Stimulated activated CD4-positive, alpha-beta T cell treated with anti-CD3 and anti-CD28 coated beads, Interleukin-4, amount 100 ng/mL, for 1 hour (primary cell): Measurements from ENCODE around the gene MSX1.
A peak's percentile ranks its signal among the peaks of the same experiment; 100 is the strongest.

Experiments
- DNase-seq: peaks from one replicate; pipeline ENCODE4 v3.0.0-alpha.2; 2020

The MSX1 gene

DNA sequence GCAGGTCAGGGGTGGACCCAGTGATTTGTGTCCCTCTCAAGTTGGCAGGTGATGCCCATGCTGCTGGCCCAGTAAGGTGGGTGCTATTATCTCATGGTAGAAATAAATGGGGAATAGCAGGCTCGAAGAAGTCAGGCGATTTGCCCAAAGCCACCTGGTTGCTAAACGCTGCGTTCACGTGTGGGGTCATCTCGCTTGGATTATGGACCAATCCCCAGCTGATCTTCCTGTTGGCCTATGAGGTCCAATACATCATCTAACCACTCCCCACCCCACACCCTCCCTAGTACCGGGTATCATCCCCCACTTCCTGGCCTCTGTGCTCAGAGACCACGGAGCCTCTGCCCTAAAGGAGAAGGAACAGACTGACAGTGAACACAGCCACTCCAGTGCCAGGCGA is 18.3 kb upstream of the MSX1 start:
- DNase-seq, result no peak

DNA sequence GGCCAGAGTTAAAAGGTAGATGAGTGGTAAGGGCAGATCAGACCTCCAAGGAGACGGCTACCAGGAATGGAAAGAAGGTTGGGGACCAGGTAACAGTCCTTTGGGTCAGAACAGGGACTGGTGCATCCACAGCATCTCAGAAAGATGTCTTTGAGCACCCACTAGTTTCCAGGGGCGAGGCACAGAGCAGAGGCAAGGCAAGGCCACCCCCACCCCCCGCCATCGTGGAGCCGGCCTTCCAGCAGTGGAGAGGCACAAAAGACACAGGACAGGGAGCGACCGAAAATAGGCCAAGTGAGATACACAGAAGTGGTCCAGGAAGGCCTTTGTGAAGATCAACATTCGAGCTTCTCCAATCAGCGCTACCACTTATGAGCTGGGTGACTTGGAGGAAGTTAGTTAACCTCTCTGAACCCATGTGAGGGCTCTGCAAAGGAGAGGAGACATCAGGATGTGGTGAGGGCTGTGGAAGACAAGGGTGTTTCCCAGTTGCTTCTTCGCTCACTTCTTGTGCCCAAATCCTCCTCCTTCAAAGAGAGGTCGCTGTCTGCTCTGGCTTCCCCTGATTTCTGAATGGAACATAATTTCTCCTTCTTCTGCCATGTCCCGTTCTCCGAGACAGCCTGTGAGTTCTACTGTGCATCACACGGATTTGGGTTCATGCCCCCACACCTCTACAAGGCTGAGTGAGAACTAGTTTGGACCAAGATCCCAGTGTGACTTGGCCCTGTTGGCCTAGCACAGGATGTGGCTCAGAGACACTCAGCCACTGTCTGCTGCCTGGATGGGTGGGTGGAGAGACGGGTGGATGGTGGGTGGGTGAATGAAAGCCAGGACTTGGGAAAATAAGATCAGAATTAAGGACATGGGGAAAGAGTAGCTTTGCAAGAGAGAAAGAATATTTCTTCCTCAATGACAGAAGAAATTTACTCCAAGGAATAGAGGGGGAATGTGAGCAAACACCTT is 16.7 kb upstream of the MSX1 start:
- no peak for DNase-seq

DNA sequence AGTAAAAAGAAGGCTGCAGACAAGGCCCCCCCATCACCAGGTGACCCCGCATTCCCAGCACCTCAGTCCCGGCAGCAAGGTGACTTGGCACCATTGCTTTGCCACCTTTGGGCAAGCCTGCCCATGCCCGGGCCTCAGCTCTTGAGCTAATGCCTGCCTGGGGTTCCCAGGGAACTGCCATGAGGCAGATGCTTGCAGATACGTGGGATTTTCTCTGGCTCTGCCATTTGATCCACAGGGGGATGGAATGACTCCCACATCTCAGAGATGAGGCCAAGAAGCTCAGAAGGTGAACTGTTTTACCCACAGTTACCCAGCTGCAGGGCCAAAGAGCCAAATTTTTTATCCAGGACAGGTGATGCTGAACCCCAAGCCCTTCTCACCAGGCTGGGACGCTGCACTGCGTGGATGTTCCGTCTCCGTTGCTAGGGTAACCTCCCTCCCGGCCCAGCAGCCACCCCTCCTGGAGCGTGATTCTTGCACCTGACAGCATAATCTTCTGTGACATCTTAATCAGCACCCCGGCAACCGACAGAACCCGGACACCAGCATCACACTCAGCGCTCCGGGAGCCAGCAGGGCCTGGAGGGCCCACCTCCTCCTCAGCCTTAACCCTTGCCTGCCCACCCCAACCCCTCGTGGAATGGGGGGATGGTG is 15.7 kb upstream of the MSX1 start:
- no peak for DNase-seq

DNA sequence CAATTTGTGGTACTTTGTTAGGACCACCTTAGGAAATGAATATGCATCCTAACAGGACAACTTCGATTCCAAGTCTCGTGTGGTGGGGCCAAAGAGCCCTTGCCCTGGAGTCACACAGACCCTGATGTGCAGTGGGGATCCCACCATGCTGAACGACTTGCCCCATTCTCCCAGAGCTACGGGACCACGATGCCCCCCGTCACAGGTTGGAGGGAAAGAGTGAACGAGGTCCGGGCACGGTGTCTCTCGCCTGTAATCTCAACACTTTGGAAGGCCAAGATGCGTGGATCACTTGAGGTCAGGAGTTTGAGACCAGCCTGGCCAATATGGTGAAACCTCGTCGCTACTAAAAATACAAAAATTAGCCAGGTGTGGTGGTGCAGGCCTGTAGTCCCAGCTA is 14.4 kb upstream of the MSX1 start:
- no peak for DNase-seq

DNA sequence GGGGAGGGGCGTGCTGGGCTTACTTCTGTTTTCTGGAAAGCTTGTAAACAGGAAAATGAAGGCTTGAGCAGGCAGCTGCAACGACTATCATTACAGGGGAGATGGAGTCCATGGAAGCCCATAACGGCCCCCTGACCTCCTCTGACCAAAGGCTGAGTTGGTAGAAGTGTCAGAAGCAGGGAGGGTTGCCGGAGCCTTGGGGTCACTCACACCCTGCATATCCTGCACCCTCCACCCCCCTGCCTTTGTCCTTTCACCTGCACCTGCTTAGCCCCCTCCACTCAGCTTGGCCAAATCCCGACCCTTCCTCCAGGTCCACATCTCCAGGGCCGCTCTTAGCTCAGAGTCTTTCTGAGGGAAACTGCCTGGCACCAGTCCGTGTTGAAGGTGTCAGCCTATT is 12.5 kb upstream of the MSX1 start:
- DNase-seq, result no peak

DNA sequence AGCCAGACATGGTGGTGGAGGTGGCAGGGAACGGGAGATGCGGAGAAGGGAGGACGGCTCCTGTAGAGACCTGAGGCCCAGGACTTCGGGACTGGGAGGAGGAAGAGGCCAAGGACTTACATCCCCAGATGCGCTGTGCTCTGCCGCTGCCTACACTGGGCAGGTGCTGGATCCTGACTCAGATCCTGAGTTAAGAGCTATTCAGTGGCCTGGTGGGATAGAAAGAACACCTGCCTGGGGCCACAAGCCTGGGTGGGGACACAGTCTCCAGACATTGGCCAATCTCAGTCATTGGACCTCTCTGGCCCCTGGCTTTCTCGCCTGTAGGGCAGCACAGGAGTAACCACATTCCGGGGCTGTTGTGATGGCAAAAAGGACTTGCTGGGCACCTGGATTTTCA is 10.9 kb upstream of the MSX1 start:
- DNase-seq, result no peak

DNA sequence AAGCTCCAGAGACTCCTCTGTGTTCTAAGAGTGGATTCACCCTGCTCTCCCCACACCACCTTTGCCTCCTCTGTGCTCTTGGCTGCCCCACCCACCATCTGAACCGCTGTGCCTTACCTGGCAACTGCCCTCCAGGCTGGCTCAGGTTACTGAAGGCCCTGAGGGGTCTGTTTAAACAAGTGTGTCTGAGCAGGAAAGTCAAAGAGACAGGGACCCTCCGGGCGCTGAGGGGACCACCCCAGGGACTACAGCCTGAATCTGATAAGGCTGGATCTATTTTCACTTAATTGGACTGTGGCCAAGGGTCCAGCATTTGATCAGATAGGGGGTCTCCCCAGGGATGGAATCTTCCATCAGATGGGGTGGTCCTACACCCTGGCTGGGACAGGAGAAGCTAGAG is 10.4 kb upstream of the MSX1 start:
- no peak for DNase-seq

DNA sequence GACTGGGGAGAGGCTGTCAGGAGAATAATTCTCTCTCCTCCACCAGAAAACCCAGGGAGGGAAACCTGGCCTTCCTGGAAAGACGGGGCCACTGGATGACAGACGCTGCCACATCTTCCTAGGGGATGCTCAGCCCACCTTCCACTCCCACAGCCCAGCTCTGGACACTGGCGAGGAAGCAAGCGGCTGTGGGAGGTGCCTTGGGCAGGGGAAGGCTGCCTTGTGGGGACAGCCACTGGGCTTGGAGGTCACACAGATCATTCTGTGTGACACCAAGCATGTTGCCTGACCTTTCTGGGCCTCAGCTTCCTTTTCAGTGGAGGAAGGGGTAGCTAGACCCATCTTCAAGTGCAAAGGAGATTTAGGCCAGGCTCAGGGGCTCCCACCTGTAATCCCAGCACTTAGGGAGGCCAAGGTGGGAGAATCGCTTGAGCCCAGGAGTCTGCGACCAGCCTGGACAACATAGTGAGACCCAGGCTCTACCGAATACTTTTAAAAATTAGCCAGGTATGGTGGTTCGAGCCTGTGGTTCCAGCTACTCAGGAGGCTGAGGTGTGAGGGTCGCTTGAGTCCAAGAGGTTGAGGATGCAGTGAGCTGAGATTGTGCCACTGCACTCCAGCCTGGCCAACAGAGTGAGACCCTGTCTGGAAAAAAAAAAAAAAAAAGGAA is 9.8 kb upstream of the MSX1 start:
- no peak for DNase-seq

DNA sequence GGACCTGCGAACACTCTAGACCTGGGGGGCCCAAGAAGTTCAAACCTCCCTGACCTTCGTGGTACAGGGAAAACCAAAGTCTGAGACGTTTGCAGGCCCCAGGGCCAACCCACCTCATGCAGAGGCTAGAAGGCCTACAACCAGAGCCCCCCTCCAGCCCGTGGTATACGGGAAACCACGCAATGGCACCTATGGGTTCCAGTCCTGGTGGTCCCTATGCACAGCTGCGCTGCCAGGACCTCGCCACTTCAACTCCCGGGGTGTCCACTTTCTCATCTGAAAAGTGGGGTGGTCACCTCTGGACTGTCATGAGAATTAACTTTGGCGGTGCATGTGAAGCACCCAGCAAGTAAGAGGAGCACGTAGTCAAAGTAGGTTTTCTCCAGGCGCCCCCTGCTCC is 8.4 kb upstream of the MSX1 start:
- DNase-seq, result no peak

DNA sequence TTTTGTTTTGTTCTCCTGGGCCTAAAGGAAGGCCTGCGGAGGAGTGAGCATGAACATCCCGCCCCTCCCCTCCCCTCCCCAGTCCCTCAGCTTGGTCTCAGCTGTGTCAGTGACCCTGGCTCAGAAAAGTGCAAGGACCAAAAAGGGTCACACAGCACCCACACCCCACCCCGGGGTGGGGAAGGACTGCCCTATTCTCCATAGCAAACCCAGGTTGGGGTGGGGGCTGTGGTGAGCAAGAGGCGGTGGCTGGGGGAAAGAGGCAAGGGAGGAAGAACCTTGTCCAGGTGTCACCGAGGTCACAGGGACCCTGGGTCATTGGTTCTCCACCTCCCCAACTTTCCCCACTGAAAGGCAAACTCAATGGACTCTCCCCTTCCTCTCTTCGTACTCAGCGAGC is 7.6 kb upstream of the MSX1 start:
- no peak for DNase-seq

DNA sequence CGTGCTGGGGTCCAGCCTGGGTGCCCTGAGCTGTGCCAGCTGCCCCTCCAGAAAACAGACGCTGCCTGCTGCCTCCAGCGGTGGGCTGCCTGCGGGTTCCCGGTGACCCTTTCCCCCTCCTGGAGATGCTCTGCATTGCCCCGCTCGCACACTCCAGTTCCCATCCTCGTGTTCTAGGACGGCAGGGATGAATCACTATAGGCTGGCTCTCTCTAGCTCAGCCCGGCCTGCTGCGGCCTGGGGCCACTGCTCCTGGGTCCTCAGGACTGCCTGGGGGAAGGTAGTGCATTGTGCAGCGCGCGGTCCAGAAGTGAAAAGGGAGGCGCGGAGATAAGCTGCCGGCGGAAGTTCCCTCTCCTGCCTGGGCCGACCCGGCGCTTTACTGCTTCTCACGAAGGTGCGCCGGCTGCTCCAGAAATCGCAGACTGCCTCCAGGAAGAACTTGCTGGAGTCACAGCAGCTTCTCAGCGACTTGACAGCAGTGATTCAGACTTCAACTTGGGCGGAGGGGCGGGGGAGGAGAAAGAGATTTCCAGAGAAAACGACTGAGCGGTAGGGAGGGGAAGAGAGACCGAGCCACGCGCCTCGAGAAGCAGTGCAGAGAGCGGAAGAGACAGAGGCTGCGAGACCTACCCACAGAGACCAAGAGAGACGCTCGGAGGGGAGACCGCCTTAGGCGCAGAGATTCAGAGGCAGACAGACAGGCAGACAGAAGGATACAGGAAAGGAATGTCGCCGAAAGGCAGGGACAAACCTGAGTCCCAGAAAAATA is 6.7 kb upstream of the MSX1 start:
- DNase-seq, result peak; percentile 38

DNA sequence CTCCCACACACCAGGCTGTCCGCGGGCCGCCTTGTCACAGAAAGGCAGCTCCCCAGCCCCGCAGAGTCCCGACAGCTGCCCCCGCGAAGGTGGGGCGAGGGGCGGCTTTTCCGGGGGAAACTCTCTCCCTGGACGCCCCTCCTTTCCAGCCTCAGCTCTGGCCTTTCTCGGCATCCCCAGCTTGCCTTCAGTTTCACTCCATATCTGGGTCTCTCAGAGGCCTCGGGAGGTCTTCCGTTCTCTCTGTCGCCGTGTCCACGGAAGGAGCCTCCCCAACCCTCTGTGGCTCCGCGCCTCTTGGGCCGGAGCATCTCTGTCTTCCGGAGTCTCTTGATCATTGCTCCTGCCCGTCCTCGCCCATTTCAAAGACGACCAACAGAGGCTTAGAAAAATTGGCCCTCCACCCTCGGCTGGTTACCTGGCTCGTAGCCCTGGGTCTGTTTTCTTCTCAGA is 6.1 kb upstream of the MSX1 start:
- no peak for DNase-seq

DNA sequence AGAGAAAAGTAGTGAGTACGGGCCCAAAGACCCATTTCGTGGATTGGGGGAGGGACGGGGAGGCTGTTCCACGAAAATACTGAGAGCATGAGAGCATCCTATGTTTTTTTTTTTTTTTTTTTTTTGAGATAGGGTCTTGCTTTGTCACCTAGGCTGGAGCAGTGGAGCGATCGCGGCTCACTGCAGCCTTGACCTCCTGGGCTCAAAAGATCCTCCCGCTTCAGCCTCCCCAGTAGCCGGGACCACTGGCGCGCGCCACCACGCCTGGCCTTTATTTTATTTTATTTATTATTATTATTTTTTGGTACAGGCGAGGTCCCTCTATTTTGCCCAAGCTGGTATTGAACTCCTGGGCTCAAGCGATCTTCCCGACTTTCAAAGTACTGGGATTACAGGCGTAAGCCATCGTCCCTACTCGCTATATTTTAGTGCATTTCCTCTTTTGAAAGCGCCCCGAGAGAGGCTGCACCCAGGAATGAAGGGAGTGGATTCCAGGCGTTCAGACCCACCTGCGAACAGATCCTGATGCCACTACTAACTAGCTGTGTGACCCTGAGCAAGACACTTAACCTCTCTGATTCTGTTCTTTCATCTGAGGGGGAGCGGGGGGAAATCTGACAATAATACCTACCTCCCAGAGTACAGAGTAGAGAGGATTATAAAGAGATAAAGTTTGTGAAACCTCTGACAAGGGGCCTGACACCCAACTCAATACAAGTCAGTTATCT is 5.4 kb upstream of the MSX1 start:
- no peak for DNase-seq

DNA sequence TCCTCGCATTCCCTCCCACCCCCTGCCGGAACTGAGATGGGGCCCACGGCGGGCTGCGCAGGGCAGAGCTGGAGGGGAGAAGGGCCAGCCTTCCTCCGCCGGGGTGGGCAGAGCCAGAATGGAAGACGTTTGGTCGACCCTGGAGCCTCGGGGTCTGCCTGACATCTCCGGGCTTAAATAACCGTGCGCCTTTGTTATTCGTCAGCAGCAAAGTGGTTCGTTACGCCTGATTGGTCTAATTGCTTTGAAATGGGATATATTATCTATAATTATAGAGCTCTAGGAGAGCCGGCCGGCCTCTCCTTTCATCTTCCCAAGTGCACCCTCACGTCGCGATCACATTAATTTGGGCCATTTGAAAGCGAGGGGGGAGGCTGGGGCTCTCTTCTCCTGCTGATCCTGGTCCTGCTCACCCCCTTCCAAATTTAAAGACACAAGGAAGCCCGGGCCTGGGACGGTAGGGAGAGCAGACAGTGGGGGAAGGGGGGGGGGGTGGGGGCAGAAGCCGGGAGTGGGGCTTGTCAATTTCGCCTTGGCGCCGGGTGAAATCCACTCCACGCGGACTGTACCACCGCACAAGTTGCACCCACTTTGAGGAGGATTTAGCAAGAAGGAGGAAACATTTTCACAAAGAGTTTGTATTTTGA is 4.7 kb upstream of the MSX1 start:
- DNase-seq, result no peak

DNA sequence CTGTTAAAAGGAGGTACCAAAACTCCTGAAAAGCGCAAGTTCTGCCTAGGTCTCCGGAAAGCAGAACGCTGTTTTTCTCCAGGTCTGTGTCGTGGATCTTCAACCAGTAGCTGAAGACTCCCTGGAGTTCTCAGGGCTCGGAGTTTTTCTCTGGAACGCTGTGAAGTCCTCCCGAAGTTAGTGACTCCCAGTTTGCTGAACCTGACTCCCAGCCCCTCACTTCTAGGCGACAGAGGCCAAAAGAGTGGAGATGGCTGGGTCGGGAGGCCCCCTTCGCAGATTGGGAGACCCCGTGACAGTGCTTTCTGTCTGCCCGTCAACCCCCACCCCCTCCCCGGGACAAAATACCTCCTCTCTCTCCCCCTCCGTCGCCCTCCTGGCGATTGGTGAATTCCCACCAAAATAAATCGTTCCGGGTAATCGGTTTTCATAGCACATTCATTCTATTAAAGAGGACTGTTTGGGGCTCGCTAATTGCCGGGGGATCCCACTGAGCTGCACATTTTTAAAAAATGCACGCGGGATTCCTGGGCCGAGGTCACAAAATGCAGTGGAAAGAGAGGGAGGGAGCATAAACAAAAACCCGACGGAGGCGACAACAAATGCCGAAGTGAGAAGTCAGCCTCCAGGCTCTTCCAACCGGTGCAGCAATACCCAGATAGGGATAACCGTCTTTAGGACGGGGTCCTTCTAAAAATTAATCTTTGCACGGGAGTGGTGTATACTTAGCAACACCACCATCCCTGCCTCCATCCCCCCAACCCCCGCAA is 4.0 kb upstream of the MSX1 start:
- DNase-seq, result no peak

DNA sequence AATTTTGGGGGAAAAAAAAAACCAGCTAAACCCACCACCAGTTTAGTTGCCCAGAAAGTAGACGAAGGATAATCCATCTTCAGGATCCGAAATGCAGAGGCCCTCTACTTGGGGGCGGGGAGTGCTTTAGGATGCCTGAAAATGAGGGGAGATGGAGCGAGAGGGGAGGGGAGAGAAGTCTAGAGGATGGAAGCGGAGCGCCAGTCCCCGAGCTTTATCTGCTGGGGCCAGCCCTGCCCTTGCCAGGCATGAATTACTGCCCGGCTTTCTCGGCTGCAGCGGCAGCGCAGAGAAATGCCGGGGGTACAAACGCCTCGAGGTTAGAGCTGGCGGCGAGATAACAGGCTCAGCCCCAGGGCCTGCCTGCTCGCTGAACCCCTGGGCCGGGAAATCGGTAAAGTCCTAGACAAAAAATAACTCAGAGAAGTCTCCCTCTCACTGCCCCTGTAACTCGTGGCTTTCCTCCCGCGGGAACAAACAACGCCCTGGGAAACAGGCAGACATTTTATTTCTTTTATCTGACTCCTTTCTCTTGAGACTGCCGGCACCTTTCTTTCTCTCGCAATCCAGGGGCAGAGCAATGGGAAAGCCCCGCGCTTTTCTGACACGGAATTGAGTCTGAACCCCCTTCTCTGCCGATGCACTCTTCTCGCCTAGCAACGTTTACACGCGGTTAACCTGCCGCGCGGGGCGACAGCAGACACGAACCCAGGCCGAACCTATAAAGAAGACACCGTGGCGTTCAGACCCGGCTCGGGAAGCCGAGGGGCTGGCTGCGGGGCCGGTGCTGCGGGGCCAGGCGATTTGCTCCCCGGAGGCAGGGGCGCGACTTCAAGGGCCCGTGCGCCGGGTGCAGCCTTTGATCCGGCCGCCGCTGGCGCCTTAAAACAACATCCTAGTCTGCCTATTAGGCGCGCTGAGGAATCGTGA is 3.1 kb upstream of the MSX1 start:
- no peak for DNase-seq

DNA sequence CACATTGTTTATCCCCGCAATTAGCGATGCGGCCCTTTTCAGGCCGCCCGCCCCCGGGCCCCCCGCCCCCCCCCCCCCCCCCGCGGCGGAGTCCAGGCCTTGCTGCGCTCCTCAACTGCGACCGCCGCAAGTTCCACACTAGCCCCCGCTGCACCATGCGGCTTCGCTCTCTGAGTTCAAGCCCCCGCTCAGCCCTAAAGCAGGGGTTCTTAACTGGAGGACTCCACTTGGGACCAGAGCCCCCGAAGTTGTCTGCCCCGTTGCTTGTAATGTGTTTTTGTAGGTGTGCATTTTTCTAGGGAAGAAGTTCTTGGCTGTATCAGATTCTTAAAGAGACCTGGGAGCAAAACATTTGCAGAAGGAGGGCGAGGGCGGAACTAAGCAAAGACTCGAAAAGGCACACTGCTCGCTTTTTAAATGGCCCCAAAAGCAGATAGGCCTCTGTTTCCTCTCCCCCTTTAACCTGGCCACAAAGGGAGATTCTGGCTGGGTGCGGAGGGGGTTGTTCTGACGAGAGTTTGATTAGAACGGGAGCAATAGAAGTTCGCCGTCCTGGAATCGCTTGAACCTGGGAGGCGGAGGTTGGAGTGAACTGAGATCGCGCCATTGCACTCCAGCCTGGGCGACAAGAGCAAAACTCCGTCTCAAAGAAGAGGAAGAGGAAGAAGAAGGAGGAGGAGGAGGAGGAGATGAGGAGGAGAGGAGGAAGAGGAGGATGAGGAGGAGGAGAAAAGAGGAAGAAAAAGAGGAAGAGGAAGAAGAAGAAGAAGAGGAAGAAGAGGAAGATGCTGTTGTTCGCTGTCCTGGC is 2.3 kb upstream of the MSX1 start:
- DNase-seq, result no peak

DNA sequence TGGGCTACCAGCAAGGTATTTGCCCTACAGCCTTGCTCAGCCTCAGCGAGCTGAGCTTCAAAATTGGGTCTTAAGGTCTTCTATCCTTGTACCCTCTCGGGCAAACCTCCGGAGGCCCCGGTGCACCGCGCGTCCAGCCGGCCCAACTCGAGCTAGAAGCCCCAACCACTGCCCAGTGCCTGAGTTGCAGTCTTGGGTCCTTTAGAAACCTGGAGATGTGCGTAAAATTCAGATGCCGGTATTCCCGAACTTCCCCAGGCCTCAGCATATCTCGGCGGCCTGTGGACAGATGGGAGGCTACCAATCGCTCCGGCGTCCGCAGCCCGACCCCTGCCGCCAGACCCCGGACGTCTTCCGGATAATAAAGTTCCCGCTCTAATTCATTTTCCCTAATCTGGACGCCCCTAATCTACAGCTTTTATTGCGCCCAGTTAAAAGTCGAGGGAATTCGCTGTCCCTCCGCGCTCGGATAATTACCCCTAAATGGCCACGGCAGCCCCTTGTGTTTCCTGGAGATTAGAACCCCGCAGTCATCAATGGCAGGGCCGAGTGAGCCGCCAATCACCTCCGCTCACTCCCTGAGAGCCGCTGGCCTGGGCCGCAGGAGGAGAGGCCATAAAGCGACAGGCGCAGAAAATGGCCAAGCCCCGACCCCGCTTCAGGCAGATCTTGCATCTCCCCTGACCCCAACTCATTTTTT is 1.5 kb upstream of the MSX1 start:
- DNase-seq, result no peak
